Measurements from ENCODE around the gene KIAA1549.

- TF ChIP-seq POLR2A (IDR thresholded peaks at IDR 0.05): no peak
- no peak for TF ChIP-seq CTCF (IDR thresholded peaks at IDR 0.05)
Observed at GRCh38 chr7:138919216-138919615, 62.0 kb downstream of the KIAA1549 start.

All from stomach (tissue), 4 donors.